Spleen (tissue), 11 donors: ENCODE measurements around the gene MGAT5. TPM values are rescaled to one million over a fixed set of nuclear protein-coding genes. Genes with fewer than 3 reads are reported as not detected.

Experiments used
- DNase-seq: peaks from one replicate; pipeline ENCODE4 v3.0.0-alpha.2; 2020
- H3K27ac ChIP-seq, 8 donors: fragments of 200-600 bp; sonication (generic) in 7 of 8; 1 replicate in 4 of 8; 2 replicates in 4 of 8; pipeline versions ENCODE4 v1.5.0 to v1.8.0; 2016 to 2021; ENCODE audit warnings: inconsistent platforms in 4 of 8, mild to moderate bottlenecking in 4 of 8, moderate library complexity in 1 of 8
- H3K27me3 ChIP-seq, 7 donors: fragments of 200-600 bp; sonication (generic) in 6 of 7; replicated peaks in 1 of 7; 1 replicate in 4 of 7; 2 replicates in 3 of 7; pipeline versions ENCODE4 v1.5.0 to v1.8.0; 2016 to 2021; ENCODE audit warnings: inconsistent platforms in 3 of 7, mild to moderate bottlenecking in 1 of 7
- H3K36me3 ChIP-seq, 6 donors: fragments of 200-600 bp; sonication (generic) in 5 of 6; 1 replicate in 4 of 6; 2 replicates in 2 of 6; pipeline versions ENCODE4 v1.5.0 to v1.8.0; 2016 to 2021; ENCODE audit warnings: inconsistent platforms in 2 of 6
- H3K4me1 ChIP-seq, 6 donors: fragments of 200-600 bp; sonication (generic) in 5 of 6; 1 replicate in 3 of 6; 2 replicates in 3 of 6; pipeline versions ENCODE4 v1.5.0 to v1.8.0; 2016 to 2021; ENCODE audit warnings: inconsistent platforms in 3 of 6
- H3K4me3 ChIP-seq, 8 donors: fragments of 200-600 bp; sonication (generic) in 7 of 8; 1 replicate in 4 of 8; 2 replicates in 4 of 8; pipeline versions ENCODE4 v1.5.0 to v1.8.0; 2016 to 2021; ENCODE audit warnings: inconsistent platforms in 4 of 8, mild to moderate bottlenecking in 4 of 8, moderate library complexity in 2 of 8
- H3K9me3 ChIP-seq, 8 donors: fragments of 200-600 bp; sonication (generic) in 7 of 8; 1 replicate in 4 of 8; 2 replicates in 4 of 8; pipeline versions ENCODE4 v1.5.0 to v1.8.0; 2016 to 2021; ENCODE audit warnings: inconsistent platforms in 4 of 8
- CTCF ChIP-seq, 11 experiments: fragments of 200-600 bp in 7 of 11; fragments of 450-650 bp in 4 of 11; sonication (generic) in 4 of 11; IDR thresholded peaks in 8 of 11; conservative IDR thresholded peaks in 3 of 11; 1 replicate in 7 of 11; 2 replicates in 4 of 11; pipeline versions ENCODE4 v1.4.0 to v1.8.0; 2016 to 2021; ENCODE audit warnings: antibody characterized with exemption in 11 of 11, inconsistent platforms in 4 of 11, mild to moderate bottlenecking in 1 of 11
- POLR2A ChIP-seq, 3 donors: fragments of 450-650 bp; IDR thresholded peaks; one replicate each; pipeline ENCODE4 v1.5.1; 2017; ENCODE audit warnings: antibody characterized with exemption in 3 of 3, mild to moderate bottlenecking in 1 of 3
- POLR2AphosphoS5 ChIP-seq, 3 donors: sonication (generic); formaldehyde crosslinking; IDR thresholded peaks; one replicate each; pipeline ENCODE4 v1.5.1; 2017; ENCODE audit warnings: antibody characterized with exemption in 3 of 3
- WGBS, 5 donors: extraction: QIAGEN DNeasy Blood & Tissue Kit in 3 of 5; methylation state at CpG; one replicate each; pipeline versions ENCODE4 v1.1.5 to v1.1.7; 2013 to 2018; 5-methylcytosine and 5-hydroxymethylcytosine counted together
- intact Hi-C: fragments of 100-400 bp; cut with DNase I; formaldehyde crosslinking; loops from one replicate; pipeline ENCODE4 v1.15.0; 2023; ENCODE audit warnings: low total_unique reads
- polyA plus RNA-seq, 3 donors: library from polyadenylated mRNA; stranded (reverse); fragments of 200-250 nt; gene quantifications; one replicate each; pipeline ENCODE4 v1.2.1, GENCODE V29; 2013
- total RNA-seq, 7 donors: library from RNA; depleted of rRNA in 3 of 7; stranded (reverse); fragments of >200 nt in 3 of 7; fragmentation: NEBNext Ultra II Directional in 4 of 7; extraction: Animal tissue kit (Norgen Biotek cat#: 25700) in 4 of 7; gene quantifications; one replicate each; pipeline versions ENCODE4 v1.1.0 to v1.2.1, GENCODE V29; 2016 to 2021
- donor health status: healthy with polysubstance abuse.
- donor health status: DM: no; HTN: no; CAD: no; lungs with moderate emphysema.
- donor health status: DM: no; HTN: no; CAD: no.
- donor health status: Bipolar disorder and iron deficiency.
- donor health status: healthy.
- donor health status: DM: no; HTN: no; CAD: no.
- donor health status: DM: yes; HTN: yes; CAD: no.

MGAT5 gene
- total and polyA plus RNA-seq, 10 donors, result 11.2 to 110 (median 91.9) TPM

- 91 to 96% (median 93%) methylated on average over 6 of the region's 6 CpGs for WGBS, 5 donors
- Histone ChIP-seq H3K9me3 (no peaks in the 10 kb centered on the region), H3K36me3 (no peaks in the 10 kb centered on the region), H3K4me1 (peaks cover 0 to 10% (median 0%) of the 10 kb centered on the region in 6 donors), H3K4me3 (no peak overlapping the region), H3K27me3 (no peaks in the 10 kb centered on the region), H3K27ac (no peak overlapping the region)
- no peak for DNase-seq
- intact Hi-C loops, result no loop called here
- no peak for TF ChIP-seq CTCF (IDR thresholded peaks at IDR 0.05 in 8 of 11, conservative IDR thresholded peaks at IDR 0.05 in 3 of 11)
Measured at GRCh38 chr2:134462275-134462674, 208.4 kb downstream of the MGAT5 start.

- TF ChIP-seq CTCF (IDR thresholded peaks at IDR 0.05 in 8 of 11, conservative IDR thresholded peaks at IDR 0.05 in 3 of 11), result no peak
- no peak for TF ChIP-seq POLR2AphosphoS5 (IDR thresholded peaks at IDR 0.05)
- TF ChIP-seq POLR2A (IDR thresholded peaks at IDR 0.05), result no peak
- no peaks in the 10 kb centered on the region for H3K36me3 ChIP-seq
- no peaks in the 10 kb centered on the region for H3K27me3 ChIP-seq
- DNase-seq, result no peak
- peaks cover 0 to 3% (median 0%) of the 10 kb centered on the region in 6 donors for H3K4me1 ChIP-seq
- WGBS, 5 donors, result 88 to 98% (median 96%) methylated on average over 5 to 11 of the region's 11 CpGs
- no peak overlapping the region for H3K27ac ChIP-seq
- H3K4me3 ChIP-seq, result no peak overlapping the region
- H3K9me3 ChIP-seq, result no peaks in the 10 kb centered on the region
- intact Hi-C loops, result no loop called here
Measured at GRCh38 chr2:134462791-134463698, 209.2 kb downstream of the MGAT5 start.

GRCh38 chr2:134463699-134464022 lies 209.8 kb downstream of the MGAT5 start:
- intact Hi-C loops, result no loop called here

More at GRCh38 chr2:134463699-134464022, 209.8 kb downstream of the MGAT5 start:
- no peaks in the 10 kb centered on the region for H3K9me3 ChIP-seq
- 77 to 92% (median 90%) methylated on average over 4 to 7 of the region's 7 CpGs for WGBS, 5 donors
- no peak for TF ChIP-seq POLR2AphosphoS5 (IDR thresholded peaks at IDR 0.05)
- TF ChIP-seq CTCF (IDR thresholded peaks at IDR 0.05 in 8 of 11, conservative IDR thresholded peaks at IDR 0.05 in 3 of 11), result no peak
- TF ChIP-seq POLR2A (IDR thresholded peaks at IDR 0.05), result no peak
- no peak overlapping the region for H3K4me3 ChIP-seq
- no peaks in the 10 kb centered on the region for H3K36me3 ChIP-seq
- H3K27ac ChIP-seq, result no peak overlapping the region
- no peaks in the 10 kb centered on the region for H3K4me1 ChIP-seq
- no peak for DNase-seq
- no peaks in the 10 kb centered on the region for H3K27me3 ChIP-seq
